Bone marrow (tissue), 2 donors: ENCODE data around the gene ZMYND19.
"Not testable (repeated sequence)": the region's sequence is repeated elsewhere in the genome, so short reads cannot be mapped to it uniquely, and the experiment has no call there.

Experiments
- DNase-seq, 2 donors: peaks; one replicate each; lab custom pipeline; 2025; lab: John Stamatoyannopoulos, UW

Gene ZMYND19

GRCh38 chr9:137614631-137615386 is 24.5 kb upstream of the ZMYND19 start:
- no peak for DNase-seq

- no peak for DNase-seq
Measured at GRCh38 chr9:137613738-137614523, 23.6 kb upstream of the ZMYND19 start.

- no peak for DNase-seq
Measured at GRCh38 chr9:137613259-137613658, 22.9 kb upstream of the ZMYND19 start.

- no peak for DNase-seq
Measured at GRCh38 chr9:137612741-137613142, 22.4 kb upstream of the ZMYND19 start.

GRCh38 chr9:137611623-137612609 is 21.6 kb upstream of the ZMYND19 start:
- no peak for DNase-seq

GRCh38 chr9:137610944-137611343 is 20.6 kb upstream of the ZMYND19 start:
- no peak for DNase-seq

GRCh38 chr9:137607141-137607857 is 17.0 kb upstream of the ZMYND19 start:
- DNase-seq, result no peak

- no peak for DNase-seq
Measured at GRCh38 chr9:137606734-137607138, 16.4 kb upstream of the ZMYND19 start.

- DNase-seq, result no peak
Measured at GRCh38 chr9:137606005-137606621, 15.8 kb upstream of the ZMYND19 start.

GRCh38 chr9:137605121-137606004 is 15.1 kb upstream of the ZMYND19 start, which contains the start of gene ARRDC1:
TSS of gene ARRDC1 (plus strand) at chr9:137605686. CDS start at chr9:137605718, 32 bp downstream.
- peak; percentile 91 to 93 for DNase-seq

GRCh38 chr9:137604345-137605086 is 14.2 kb upstream of the ZMYND19 start:
- no peak for DNase-seq

- DNase-seq, result no peak
Measured at GRCh38 chr9:137603879-137604278, 13.6 kb upstream of the ZMYND19 start.

GRCh38 chr9:137602661-137603060 is 12.3 kb upstream of the ZMYND19 start:
- DNase-seq, result peak in 1 of 2 donors; percentile 60

- no peak for DNase-seq
Measured at GRCh38 chr9:137598943-137599342, 8.6 kb upstream of the ZMYND19 start.

GRCh38 chr9:137596577-137596976 is 6.3 kb upstream of the ZMYND19 start:
- DNase-seq, result not testable (repeated sequence)

GRCh38 chr9:137593176-137593575 is 2.9 kb upstream of the ZMYND19 start:
- no peak for DNase-seq

- no peak for DNase-seq
Measured at GRCh38 chr9:137592767-137593166, 2.5 kb upstream of the ZMYND19 start.

GRCh38 chr9:137590123-137590468 is 216 bp downstream of the ZMYND19 start:
- DNase-seq, result no peak

GRCh38 chr9:137589441-137590122 is 730 bp downstream of the ZMYND19 start:
- no peak for DNase-seq
